ENCODE data around the gene MRPL42. TPM values are rescaled to one million over a fixed set of nuclear protein-coding genes. Genes with fewer than 3 reads are reported as not detected.
"Not testable (repeated sequence)": the region's sequence is repeated elsewhere in the genome, so short reads cannot be mapped to it uniquely, and the experiment has no call there.

Gene MRPL42
- total RNA-seq, 6 experiments from 2014 or later, result 66.5 to 77.6 (median 73.9) TPM

DNA sequence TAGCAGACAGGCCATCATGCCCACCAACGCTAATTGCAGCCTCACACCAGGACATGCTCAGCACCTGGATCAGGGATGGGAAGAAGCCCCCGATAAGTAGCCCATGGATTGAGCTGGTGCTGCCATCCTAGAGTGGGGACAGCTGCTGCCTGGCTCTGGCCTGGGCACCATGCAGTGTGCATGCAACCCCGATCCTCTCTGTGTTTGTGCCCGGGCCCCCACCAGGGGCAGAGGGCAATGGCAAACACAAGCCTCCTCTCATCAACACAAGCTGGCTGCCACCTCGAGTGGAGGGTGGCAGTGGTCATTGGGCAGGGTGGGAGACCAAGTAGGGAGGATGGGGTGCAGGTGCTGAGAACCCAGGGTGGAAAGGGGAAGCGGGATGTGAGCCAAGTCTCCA is 81.9 kb downstream of the MRPL42 start:
- H3K36me3 Mint-ChIP-seq (ENCODE audit: low read depth), result peaks cover 2% of the 10 kb centered on the region; the same call in 1 of the 2 replicates
- H3K27me3 Mint-ChIP-seq (ENCODE audit: insufficient read depth), result no peaks in the 10 kb centered on the region
- H3K4me3 Mint-ChIP-seq, result no peak overlapping the region
- no peaks in the 10 kb centered on the region for H3K4me1 Mint-ChIP-seq (ENCODE audit: low read depth)
- DNase-seq, result no peak
- no peaks in the 10 kb centered on the region for H3K9me3 Mint-ChIP-seq
- no peak overlapping the region for H3K27ac Mint-ChIP-seq
- TF ChIP-seq CTCF (IDR thresholded peaks at IDR 0.05), result no peak

DNA sequence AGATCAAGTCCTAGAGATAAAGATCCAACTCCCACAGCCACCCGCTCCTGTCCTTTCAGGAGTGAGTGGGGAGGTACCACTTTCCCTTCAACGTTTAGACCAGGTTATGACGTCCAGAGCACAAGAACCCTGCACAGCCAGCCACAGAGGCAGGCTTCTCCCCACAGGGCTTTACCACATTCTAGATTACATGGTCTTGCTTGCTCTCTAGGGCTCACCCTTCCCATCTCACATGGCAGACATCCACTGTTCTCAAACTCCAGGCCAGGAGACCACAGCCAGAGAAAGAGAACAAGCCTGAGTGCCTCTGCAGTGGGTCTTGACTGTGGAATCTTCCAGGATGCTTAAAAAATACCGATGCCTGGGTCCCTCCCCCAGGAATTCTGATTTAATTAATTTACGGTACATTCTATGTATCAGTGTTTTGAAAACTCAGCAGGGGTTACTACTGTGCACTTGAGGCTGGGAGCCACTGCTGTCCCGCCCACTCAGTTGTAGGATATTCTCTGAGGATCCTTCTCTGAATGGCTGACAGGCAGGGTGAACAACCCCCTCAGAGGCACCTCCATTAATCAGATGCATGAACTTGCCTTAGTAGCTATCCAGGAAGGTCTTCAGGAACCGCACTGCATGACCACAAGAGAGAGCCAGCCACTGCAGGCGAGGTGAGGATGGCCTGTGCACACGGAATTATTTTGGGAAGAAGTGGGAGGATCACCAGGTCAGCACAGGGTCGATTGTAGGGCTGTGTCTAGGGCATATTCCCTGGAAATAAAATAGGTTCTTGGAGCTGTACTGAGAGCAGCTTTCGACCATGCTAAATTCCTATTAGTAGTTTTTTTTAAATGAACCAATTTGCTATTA is 83.7 kb downstream of the MRPL42 start:
- Mint-ChIP-seq H3K9me3 (no peaks in the 10 kb centered on the region), H3K27me3 (ENCODE audit: insufficient read depth) (no peaks in the 10 kb centered on the region), H3K27ac (no peak overlapping the region), H3K4me1 (ENCODE audit: low read depth) (no peaks in the 10 kb centered on the region), H3K36me3 (ENCODE audit: low read depth) (no peaks in the 10 kb centered on the region; the same call in 1 of the 2 replicates), H3K4me3 (no peak overlapping the region)
- DNase-seq, result no peak
- TF ChIP-seq CTCF (IDR thresholded peaks at IDR 0.05), result no peak

GRCh38 chr12:93552427-93552826 is 85.1 kb downstream of the MRPL42 start:
- H3K36me3 Mint-ChIP-seq (ENCODE audit: low read depth), result peaks cover 5% of the 10 kb centered on the region; the same call in 1 of the 2 replicates
- H3K27ac Mint-ChIP-seq, result no peak overlapping the region
- H3K4me1 Mint-ChIP-seq (ENCODE audit: low read depth), result no peaks in the 10 kb centered on the region
- no peaks in the 10 kb centered on the region for H3K9me3 Mint-ChIP-seq
- DNase-seq, result no peak
- no peaks in the 10 kb centered on the region for H3K27me3 Mint-ChIP-seq (ENCODE audit: insufficient read depth)
- TF ChIP-seq CTCF (IDR thresholded peaks at IDR 0.05), result no peak
- H3K4me3 Mint-ChIP-seq, result no peak overlapping the region

GRCh38 chr12:93557879-93558278 is 90.6 kb downstream of the MRPL42 start:
- peaks cover 16% of the 10 kb centered on the region for H3K9me3 Mint-ChIP-seq
- not testable (repeated sequence) for H3K27me3 Mint-ChIP-seq (ENCODE audit: insufficient read depth); H3K27ac Mint-ChIP-seq; H3K4me1 Mint-ChIP-seq (ENCODE audit: low read depth); DNase-seq; H3K4me3 Mint-ChIP-seq
- H3K36me3 Mint-ChIP-seq (ENCODE audit: low read depth), result peaks cover 56% of the 10 kb centered on the region

GRCh38 chr12:93558685-93559084 is 91.4 kb downstream of the MRPL42 start:
- not testable (repeated sequence) for H3K27me3 Mint-ChIP-seq (ENCODE audit: insufficient read depth); H3K27ac Mint-ChIP-seq; H3K4me3 Mint-ChIP-seq; H3K4me1 Mint-ChIP-seq (ENCODE audit: low read depth); DNase-seq
- peaks cover 56% of the 10 kb centered on the region for H3K36me3 Mint-ChIP-seq (ENCODE audit: low read depth)
- peaks cover 16% of the 10 kb centered on the region for H3K9me3 Mint-ChIP-seq

DNA sequence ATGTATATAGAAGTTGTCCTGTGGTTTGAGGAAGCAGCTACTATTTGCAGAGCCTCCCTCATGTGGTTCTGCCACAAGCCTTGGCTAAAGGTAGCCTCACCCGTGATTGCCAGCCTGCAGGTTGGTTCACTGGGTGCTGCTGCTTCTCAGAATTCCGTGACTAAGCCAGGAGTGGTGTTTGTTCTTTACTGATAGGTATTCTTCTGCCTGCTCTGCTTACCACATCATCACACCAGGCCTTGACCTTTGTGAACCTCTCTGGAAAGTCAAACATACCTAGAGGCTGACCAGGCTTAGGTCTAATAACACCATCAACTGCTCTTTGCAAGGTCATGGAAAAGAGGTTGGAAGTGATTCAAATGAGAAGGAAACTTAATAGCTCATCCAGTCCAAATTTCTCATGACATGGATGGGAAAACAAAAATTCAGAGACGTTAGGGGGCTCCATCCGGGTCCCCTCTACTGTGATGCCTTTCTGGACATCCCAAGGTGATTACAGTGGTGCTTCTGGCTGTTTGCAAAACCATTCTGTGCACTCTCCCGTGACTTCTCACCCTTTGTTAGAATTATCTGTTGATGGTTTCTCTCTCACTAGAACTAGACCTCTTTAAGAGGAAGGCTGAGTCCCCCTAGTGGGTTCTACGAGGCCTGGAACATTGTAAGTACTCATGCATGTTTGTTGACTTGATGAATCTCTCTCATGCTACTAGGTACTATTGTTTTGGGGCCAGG is 96.7 kb downstream of the MRPL42 start:
- peak; percentile 52 for TF ChIP-seq CTCF (IDR thresholded peaks at IDR 0.05)
- Mint-ChIP-seq H3K36me3 (ENCODE audit: low read depth) (peaks cover 52% of the 10 kb centered on the region), H3K27me3 (ENCODE audit: insufficient read depth) (peaks cover 2% of the 10 kb centered on the region; the same call in 1 of the 2 replicates), H3K9me3 (peaks cover 2% of the 10 kb centered on the region), H3K4me3 (no peak overlapping the region), H3K27ac (no peak overlapping the region), H3K4me1 (ENCODE audit: low read depth) (peaks cover 20% of the 10 kb centered on the region)
- DNase-seq, result peak; percentile 21

All from HFFc6 (cell line).